Central memory CD4-positive, alpha-beta T cell (primary cell): Measurements from ENCODE around the gene SZT2.
A peak's percentile ranks its signal among the peaks of the same experiment; 100 is the strongest.
"Not testable (repeated sequence)": the region's sequence is repeated elsewhere in the genome, so short reads cannot be mapped to it uniquely, and the experiment has no call there.

Experiments used
- DNase-seq: peaks from one replicate; pipeline ENCODE4 v3.0.0; 2022

The SZT2 gene

DNA sequence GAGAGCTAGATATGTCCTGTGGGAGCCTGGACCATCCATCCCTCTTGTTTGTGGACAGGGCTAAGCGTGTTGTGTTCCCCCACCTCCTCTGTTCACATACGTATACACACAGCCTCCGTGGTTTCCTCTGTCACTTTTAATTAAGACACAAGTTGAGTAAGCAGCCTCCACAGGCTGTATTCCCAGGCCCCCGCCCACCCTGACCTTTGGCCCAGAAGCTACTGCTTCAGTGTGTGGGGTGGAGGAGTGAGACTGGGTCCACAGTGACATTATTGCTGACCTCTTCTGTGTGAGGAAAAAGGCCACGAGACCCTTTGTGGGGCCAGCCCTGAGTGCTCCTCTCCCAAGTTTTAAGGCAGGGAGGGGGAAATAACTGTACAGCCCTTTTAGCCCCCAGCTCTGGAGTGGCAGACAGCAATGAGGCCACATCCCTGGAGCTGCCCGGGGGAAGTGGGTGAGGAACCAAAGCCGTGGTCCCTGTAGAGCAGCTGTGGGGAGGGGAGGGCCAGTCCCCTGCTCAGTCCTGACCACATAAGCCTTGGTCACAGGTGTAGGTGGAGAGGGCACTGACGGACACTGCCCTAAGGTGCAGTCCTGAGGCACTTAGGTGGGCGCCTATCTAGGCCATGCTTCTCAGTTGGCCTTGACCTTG, 26.3 kb upstream of the SZT2 start:
- DNase-seq: no peak

- DNase-seq: no peak
Observed at GRCh38 chr1:43363935-43364525, 25.7 kb upstream of the SZT2 start.

GRCh38 chr1:43365678-43366077, 24.0 kb upstream of the SZT2 start:
- DNase-seq: no peak

- no peak for DNase-seq
Observed at GRCh38 chr1:43366179-43366578, 23.5 kb upstream of the SZT2 start.

DNA sequence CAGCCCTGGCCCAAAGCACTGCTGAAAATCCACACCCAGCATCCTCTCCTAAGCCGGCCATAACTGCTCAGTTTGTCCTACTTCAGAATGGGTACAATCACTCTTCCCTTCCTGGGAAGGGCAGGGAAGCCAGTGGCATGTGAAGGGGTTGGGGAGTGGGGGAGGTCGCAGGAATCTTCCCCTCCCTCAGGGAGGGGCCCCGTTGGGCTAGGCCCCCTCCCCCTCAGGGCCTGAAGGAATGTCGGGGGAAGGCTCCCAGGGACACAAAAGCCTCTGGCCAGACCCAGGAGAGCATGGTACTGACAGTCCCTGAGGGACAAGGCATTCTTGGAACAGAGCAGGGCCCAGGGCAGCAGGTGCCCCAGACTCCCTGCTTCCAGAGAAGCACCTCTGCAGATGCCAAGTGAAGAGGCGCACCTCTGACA, 23.1 kb upstream of the SZT2 start:
- DNase-seq: no peak

GRCh38 chr1:43367026-43367903, 22.4 kb upstream of the SZT2 start:
- DNase-seq: peak; percentile 19

DNA sequence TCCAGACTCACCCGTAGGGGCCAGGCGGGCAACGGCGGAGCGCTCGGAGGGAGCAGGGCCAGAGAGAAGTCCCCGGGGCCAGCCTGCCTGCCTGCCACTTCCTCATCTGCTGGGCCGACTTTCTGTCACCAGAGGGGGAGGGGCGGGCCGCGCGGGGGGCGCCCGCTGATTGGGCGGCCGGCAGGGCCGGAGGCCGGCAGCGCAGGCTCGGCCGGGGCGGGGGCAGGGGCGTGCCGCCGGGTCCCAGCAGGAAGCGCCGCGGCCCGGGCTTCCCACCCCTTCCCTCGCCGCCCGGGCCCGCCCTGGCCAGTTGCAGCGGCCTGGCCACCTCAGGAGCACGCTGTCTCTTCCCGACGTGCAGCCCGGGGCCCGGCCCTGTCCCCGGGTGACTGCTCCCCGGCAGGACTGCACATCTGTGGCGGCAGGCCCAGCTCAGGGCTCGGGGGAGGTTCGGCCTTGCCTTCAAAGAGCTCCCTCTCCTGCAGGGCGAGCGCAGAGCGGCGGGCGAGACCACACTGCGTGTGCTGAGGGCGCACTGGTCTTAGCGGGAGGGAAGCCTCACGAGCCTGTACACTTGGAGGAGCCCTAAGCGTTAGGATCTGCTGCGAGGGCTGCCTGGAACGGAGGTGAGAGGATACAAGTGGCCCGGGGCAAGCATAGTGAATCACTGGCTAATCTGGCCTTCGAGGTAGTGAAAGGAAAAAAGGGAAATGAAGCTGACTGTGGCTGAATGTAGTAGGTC, 21.6 kb upstream of the SZT2 start, which contains the start of gene ELOVL1:
TSS of gene ELOVL1 (minus strand) at position 108 of the 742 bp plus-strand sequence. CDS start 2,402 bp downstream, outside the sequence.
- DNase-seq: peak; percentile 66

DNA sequence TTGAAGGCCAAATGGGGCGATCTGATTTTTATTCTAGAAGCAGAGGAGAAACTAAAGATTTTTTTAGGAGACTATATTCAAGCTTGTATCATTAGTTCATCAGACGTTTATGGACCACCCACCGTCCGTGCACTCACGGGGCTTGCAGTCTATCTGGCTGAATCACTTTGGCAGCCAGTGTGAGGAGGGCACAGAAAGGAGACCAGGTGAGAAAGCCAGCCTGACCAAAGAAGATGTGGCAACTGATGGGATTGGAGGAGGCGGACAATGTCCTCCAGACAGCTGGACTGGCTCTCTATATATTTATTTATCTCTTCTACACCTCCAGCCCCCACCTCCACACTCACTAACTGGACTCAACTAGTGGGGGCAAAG, 21.1 kb upstream of the SZT2 start:
- no peak for DNase-seq

- DNase-seq: not testable (repeated sequence)
Observed at GRCh38 chr1:43369779-43370178, 19.9 kb upstream of the SZT2 start.

GRCh38 chr1:43370564-43370963, 19.1 kb upstream of the SZT2 start:
- no peak for DNase-seq

GRCh38 chr1:43372172-43372571, 17.5 kb upstream of the SZT2 start:
- no peak for DNase-seq

DNA sequence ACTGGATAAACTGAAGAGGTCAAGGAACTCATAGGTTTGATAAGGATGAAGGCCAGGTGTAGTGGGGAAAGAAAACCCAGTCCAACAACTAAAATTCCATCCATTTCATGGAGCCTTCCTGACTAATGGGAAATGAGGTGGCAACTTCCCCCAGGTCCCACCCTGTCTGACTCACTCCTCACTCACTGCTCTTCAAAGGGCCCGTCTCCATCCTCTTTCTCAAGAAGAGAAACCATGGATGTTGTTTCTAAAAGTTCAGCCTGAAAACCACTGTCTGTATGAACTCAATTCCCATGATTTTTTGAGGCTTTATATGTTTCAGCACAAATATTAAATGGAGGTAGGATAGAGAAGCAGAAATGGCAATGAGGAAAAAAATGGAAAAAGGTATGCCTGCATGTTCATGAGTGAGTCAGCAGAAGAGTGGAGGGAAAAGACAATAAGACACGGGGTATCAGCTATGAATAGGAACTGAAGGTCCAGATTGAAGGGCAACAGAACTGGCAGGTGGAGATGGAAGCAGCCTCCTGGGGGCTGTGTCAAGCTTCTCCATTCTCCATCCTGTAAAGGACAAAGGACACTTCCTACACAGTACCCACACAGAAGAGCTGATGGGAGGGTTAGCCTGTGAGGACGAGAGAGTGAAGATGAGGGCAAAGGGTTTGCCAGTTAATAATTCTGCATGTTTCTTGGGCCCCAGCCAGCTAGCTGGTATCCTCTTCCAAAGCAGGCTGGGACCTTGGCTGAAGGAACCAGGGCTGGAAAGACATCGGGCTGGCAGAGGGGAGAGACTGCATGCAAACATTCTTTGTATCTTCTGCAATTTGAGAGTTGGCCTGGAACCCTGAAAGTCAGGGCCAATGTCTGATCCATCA, 16.4 kb upstream of the SZT2 start:
- DNase-seq: no peak

- DNase-seq: no peak
Observed at GRCh38 chr1:43376723-43377235, 12.9 kb upstream of the SZT2 start.

GRCh38 chr1:43377831-43378230, 11.9 kb upstream of the SZT2 start:
- no peak for DNase-seq

- DNase-seq: no peak
Observed at GRCh38 chr1:43379476-43379875, 10.2 kb upstream of the SZT2 start.

DNA sequence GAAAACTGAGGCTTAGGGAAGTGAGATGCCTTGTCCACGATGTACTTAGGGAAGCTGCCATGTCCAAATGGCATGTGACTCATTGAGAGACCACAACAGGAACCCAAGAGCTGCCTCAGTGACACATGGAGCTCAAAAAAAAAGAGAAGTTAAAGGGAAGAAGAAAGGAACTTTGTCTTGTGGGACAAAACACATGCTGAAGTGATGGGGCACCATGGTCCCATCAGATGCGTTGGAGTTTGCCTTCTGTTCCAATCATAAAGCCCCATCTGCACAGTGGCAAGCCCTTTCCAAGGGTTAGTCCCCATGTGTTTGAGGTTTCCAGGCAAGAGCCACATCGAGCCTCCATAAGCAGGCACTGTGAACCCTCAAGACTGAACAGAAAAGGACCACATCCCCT, 8.1 kb upstream of the SZT2 start:
- no peak for DNase-seq

DNA sequence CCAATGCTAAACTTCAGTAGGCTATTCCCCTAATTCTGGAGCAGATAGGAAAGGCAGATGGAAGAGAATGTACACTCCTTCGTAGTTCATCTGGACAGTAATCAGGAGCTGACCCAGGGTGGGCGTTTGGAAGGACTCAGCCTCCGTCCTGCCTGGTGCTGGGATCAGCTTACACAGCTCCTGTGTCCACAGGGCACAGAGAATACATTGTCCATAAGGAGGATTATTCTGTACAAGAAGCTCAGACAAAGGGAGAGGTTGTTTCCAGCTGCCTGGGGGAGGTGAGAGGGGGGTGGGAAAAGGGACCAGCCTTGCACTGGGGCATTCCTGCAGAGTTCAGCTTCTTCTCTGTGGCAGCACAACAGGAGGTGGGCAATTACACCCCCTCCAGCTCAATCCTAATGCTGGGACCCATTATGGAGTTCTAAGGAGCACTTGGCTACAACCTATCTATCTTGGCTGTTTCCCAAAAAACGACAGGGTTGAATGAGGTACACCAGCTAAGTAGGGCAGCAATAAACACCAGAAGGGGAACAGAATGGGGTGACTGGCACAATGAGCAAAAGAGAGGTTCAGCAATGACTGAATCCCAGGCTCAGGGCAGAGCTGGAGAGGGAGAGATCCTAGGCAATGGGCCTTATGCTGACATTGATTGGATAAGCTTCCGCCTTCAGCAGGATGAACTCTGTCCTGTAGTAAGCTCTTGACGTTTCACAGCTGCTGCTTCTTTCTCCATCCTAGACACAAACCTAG, 7.5 kb upstream of the SZT2 start:
- no peak for DNase-seq

- DNase-seq: no peak
Observed at GRCh38 chr1:43383449-43383848, 6.2 kb upstream of the SZT2 start.

- DNase-seq: no peak
Observed at GRCh38 chr1:43386676-43387075, 3.0 kb upstream of the SZT2 start.

DNA sequence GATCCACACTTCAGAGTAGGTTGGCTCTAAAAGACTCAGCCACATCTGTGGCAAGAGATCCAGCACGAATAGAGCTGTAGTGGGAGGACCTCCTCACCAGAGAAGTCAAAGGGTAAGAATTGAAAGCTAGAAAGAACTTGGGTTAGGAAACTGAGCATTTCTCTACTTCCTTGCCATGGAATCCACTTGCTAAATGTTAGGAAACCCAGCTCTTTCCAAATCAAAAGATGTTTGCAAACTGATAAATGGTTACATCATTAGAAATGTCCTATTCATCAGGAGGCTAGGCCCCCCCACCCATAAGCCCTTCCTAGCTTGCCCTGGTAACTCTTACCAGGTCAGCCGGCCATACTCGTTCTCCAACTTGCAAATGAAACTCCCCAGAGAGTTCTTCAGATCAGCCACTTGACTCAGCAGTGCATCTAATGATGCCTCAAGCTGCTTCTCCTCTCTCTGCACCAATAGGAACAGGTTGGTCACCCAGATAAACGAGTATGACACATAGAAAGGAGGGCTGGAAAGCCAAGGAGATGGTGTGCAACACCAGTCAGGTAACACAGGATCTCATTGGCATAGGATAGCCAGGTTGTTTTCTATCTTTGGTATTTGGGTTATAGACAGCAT, 1.6 kb upstream of the SZT2 start:
- no peak for DNase-seq

DNA sequence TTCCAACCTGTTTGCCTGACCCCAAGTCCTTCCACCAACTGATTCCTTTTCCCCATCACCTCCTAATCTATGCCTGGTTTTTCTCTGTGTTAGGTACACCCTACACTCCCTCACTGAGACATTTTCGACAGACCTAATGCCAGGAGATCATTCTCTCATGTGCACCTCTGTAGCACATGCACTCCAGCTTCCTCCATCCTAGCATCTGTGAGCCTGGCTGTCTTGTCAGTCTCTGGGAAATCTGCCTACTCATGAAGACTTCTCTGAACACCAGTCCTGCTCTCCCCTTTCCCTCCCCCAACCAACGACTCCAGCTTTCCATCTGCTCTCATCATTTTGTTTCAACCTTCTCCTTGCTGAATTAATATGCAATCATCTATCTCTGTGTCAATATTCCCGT, 1.1 kb upstream of the SZT2 start:
- DNase-seq: no peak
